B cell (primary cell): ENCODE measurements around the gene LIN37. TPM values are rescaled to one million over a fixed set of nuclear protein-coding genes. Genes with fewer than 3 reads are reported as not detected.
A peak's percentile ranks its signal among the peaks of the same experiment; 100 is the strongest.

ENCODE experiments used
- ATAC-seq: fragments of 200-7000 bp; cut with Tn5 transposase; one replicate; pipeline ENCODE4 v1.10.0; 2021; ENCODE audit warnings: low read depth, mild to moderate bottlenecking, moderate number of reproducible peaks, moderate library complexity
- CTCF ChIA-PET: fragments of 350-600 bp; sonication (Branson Sonifier 250); formaldehyde crosslinking; loops from one replicate; lab custom pipeline; 2021; ENCODE audit warnings: antibody characterized with exemption, inconsistent platforms; lab: Charles Lee
- POLR2A ChIA-PET: fragments of 350-600 bp; sonication (Branson Sonifier 250); formaldehyde crosslinking; loops from one replicate; lab custom pipeline; 2021; ENCODE audit warnings: antibody characterized with exemption; lab: Charles Lee
- DNase-seq: peaks from one replicate; pipeline ENCODE4 v3.0.0; 2013
- H2AFZ ChIP-seq: 2 replicates; pipeline ENCODE4 v1.6.1; 2012; ENCODE audit warnings: mild to moderate bottlenecking, low read depth, low read length; ENCODE audit not compliant: insufficient read depth, poor library complexity, severe bottlenecking
- H3K27ac ChIP-seq, 2 donors: 1 replicate in 1 of 2; 2 replicates in 1 of 2; pipeline ENCODE4 v1.5.1; 2012 to 2013; ENCODE audit warnings: low read length in 2 of 2, mild to moderate bottlenecking in 2 of 2, moderate library complexity in 1 of 2
- H3K27me3 ChIP-seq, 4 experiments: fragments of 200-600 bp in 1 of 4; sonication (generic) in 1 of 4; replicated peaks in 1 of 4; 1 replicate in 2 of 4; 2 replicates in 2 of 4; pipeline versions ENCODE4 v1.6.1 to v1.7.0; 2013 to 2016; ENCODE audit warnings: low read length in 3 of 4, mild to moderate bottlenecking in 2 of 4, mixed read lengths in 1 of 4, moderate library complexity in 1 of 4; ENCODE audit not compliant: insufficient read depth in 4 of 4, control insufficient read depth in 3 of 4; ENCODE audit errors: control extremely low read depth in 1 of 4
- H3K36me3 ChIP-seq, 2 experiments: replicated peaks in 1 of 2; 1 replicate in 1 of 2; 2 replicates in 1 of 2; pipeline versions ENCODE4 v1.6.1 to v1.7.1; 2013; ENCODE audit warnings: low read length in 1 of 2; ENCODE audit not compliant: insufficient read depth in 2 of 2, control insufficient read depth in 1 of 2; ENCODE audit errors: control extremely low read depth in 1 of 2, extremely low read depth in 1 of 2
- H3K4me1 ChIP-seq, 2 donors: fragments of 200-600 bp in 1 of 2; sonication (generic) in 1 of 2; 1 replicate in 1 of 2; 2 replicates in 1 of 2; pipeline versions ENCODE4 v1.5.1 to v1.6.1; 2013 to 2017; ENCODE audit warnings: low read length in 2 of 2; ENCODE audit not compliant: control insufficient read depth in 2 of 2, insufficient read depth in 2 of 2
- H3K4me2 ChIP-seq: replicated peaks from 2 replicates; pipeline ENCODE3; 2012; ENCODE audit warnings: mild to moderate bottlenecking, low read depth, low read length; ENCODE audit not compliant: poor library complexity, severe bottlenecking
- H3K4me3 ChIP-seq, 5 experiments: fragments of 200-600 bp in 1 of 5; sonication (generic) in 1 of 5; 1 replicate in 3 of 5; 2 replicates in 2 of 5; pipeline versions ENCODE4 v1.5.1 to v1.7.0; 2011 to 2016; ENCODE audit warnings: low read length in 4 of 5, mild to moderate bottlenecking in 4 of 5, low read depth in 2 of 5, control low read depth in 1 of 5, moderate library complexity in 1 of 5; ENCODE audit not compliant: insufficient read depth in 1 of 5; ENCODE audit errors: control extremely low read depth in 1 of 5, extremely low read depth in 1 of 5
- H3K79me2 ChIP-seq: fragments of 200-600 bp; sonication (generic); one replicate; pipeline ENCODE4 v1.6.0; 2016; ENCODE audit warnings: low read length; ENCODE audit not compliant: control insufficient read depth, insufficient read depth
- H3K9ac ChIP-seq: fragments of 200-600 bp; sonication (generic); 2 replicates; pipeline ENCODE4 v1.6.1; 2017; ENCODE audit warnings: mild to moderate bottlenecking, low read length, moderate library complexity
- H3K9me3 ChIP-seq, 3 donors: one replicate each; pipeline versions ENCODE4 v1.6.1 to v1.7.1; 2013; ENCODE audit warnings: low read length in 2 of 3; ENCODE audit not compliant: control insufficient read depth in 2 of 3, insufficient read depth in 1 of 3; ENCODE audit errors: control extremely low read depth in 1 of 3
- H4K20me1 ChIP-seq: 2 replicates; pipeline ENCODE4 v1.6.0; 2012; ENCODE audit warnings: mild to moderate bottlenecking, low read length; ENCODE audit not compliant: insufficient read depth, control insufficient read depth, poor library complexity, severe bottlenecking
- H3K27ac Mint-ChIP-seq: one replicate; pipeline ENCODE4 v1.8.0; 2021; ENCODE audit warnings: mixed read lengths
- H3K27me3 Mint-ChIP-seq: one replicate; pipeline ENCODE4 v1.8.0; 2021; ENCODE audit warnings: mixed read lengths
- H3K4me1 Mint-ChIP-seq: one replicate; pipeline ENCODE4 v1.8.0; 2021; ENCODE audit warnings: mixed read lengths
- H3K4me3 Mint-ChIP-seq: one replicate; pipeline ENCODE4 v1.8.0; 2021; ENCODE audit warnings: mixed read lengths
- H3K9me3 Mint-ChIP-seq: one replicate; pipeline ENCODE4 v1.8.0; 2022; ENCODE audit warnings: mixed read lengths; ENCODE audit not compliant: insufficient read depth
- CTCF ChIP-seq: fragments of 200-600 bp; IDR thresholded peaks from one replicate; pipeline ENCODE4 v1.8.0; 2022; ENCODE audit warnings: antibody characterized with exemption, mild to moderate bottlenecking
- EZH2 ChIP-seq: IDR thresholded peaks from 2 replicates; pipeline ENCODE4 v1.6.1; 2012; ENCODE audit warnings: borderline replicate concordance, low read depth, mild to moderate bottlenecking, moderate library complexity, low read length; ENCODE audit not compliant: insufficient read depth, poor library complexity, severe bottlenecking
- WGBS: methylation state at CpG from one replicate; pipeline ENCODE4 v1.1.5; 2013; ENCODE audit warnings: missing lambda C conversion rate; ENCODE audit not compliant: insufficient coverage; 5-methylcytosine and 5-hydroxymethylcytosine counted together
- intact Hi-C: fragments of 100-400 bp; cut with micrococcal nuclease; formaldehyde crosslinking; loops from one replicate; pipeline ENCODE4 v1.10.0; 2022
- polyA plus RNA-seq: library from polyadenylated mRNA; depleted of rRNA; stranded (reverse); fragments of >200 nt; gene quantifications from 2 replicates; pipeline ENCODE4 v1.2.3, GENCODE V29; 2012
- total RNA-seq, 2 donors: library from RNA; stranded (reverse); fragments of 120-200 nt in 1 of 2; gene quantifications; 1 replicate in 1 of 2; 2 replicates in 1 of 2; pipeline versions ENCODE4 v1.2.3 to v1.2.4, GENCODE V29; 2013 to 2022

Gene LIN37
- total and polyA plus RNA-seq, 2 donors (not counting 1 experiment from before 2014, with no cell fraction given): 22.3 to 64.1 TPM

- peak within 1 kb of the TSS; percentile 85 to 99 (median 94) for H3K4me3 ChIP-seq
- H3K4me1 Mint-ChIP-seq: peaks cover 34% of the 10 kb centered on the region
Measured at GRCh38 chr19:35757749-35758608, 9.6 kb downstream of the LIN37 start, which contains the start of gene PROSER3. Gene PROSER3, plus strand, starts transcription at chr19:35758176. Its CDS starts 40 bp downstream, at chr19:35758216.

More at GRCh38 chr19:35757749-35758608, 9.6 kb downstream of the LIN37 start, which contains the start of gene PROSER3:
- Histone ChIP-seq H3K27me3 (peaks cover 0 to 26% (median 10%) of the 10 kb centered on the region in 4 experiments), H3K27ac (peak within 1 kb of the TSS; percentile 91 to 96), H3K36me3 (peaks cover 0 to 27% of the 10 kb centered on the region in 2 experiments), H3K9me3 (peaks cover 0 to 10% (median 0%) of the 10 kb centered on the region in 3 donors), H2AFZ (peak within 1 kb of the TSS; percentile 89), H3K9ac (peak within 1 kb of the TSS; percentile 96), H4K20me1 (no peaks in the 10 kb centered on the region), H3K4me1 (peaks cover 24 to 35% of the 10 kb centered on the region in 2 donors), H3K4me2 (peak within 1 kb of the TSS; percentile 98), H3K79me2 (peaks cover 29% of the 10 kb centered on the region)
- intact Hi-C loops: loop anchor here (1.0 to 5.0 kb wide), 7 partner anchors 10 to 357 kb away; partner anchors contain the start of genes ARHGAP33, LIN37 and TBCB
- CTCF ChIA-PET: no interaction called here
- DNase-seq (peak; percentile 99), ATAC-seq (peak; percentile 95)
- under 1% methylated on average over 52 of the region's 53 CpGs for WGBS
- POLR2A ChIA-PET: interaction anchor here (0.6 to 1.8 kb wide), 3 partner anchors 10 to 95 kb away, joined by 3 to 9 read pairs (median 7); partner anchors contain the start of gene LIN37
- Mint-ChIP-seq H3K27me3 (peaks cover 17% of the 10 kb centered on the region), H3K9me3 (no peaks in the 10 kb centered on the region), H3K4me3 (peak within 1 kb of the TSS; percentile 99), H3K27ac (peak within 1 kb of the TSS; percentile 99)
- TF ChIP-seq CTCF (no peak), EZH2 (no peak)
